ENCODE data around the gene TH.

GRCh38 chr11:2133241-2134021 is 38.2 kb downstream of the TH start:
- TF ChIP-seq POLR2AphosphoS5 (IDR thresholded peaks at IDR 0.05; ENCODE audit: low read depth, low read length) (no peak), POLR2A (IDR thresholded peaks at IDR 0.05; ENCODE audit: low read depth, low read length) (no peak)
